OCI-LY7 (cell line): ENCODE results near the gene LRBA.

ENCODE experiments used
- CTCF ChIP-seq: fragments of 200-600 bp; sonication (generic); conservative IDR thresholded peaks from 2 replicates; pipeline ENCODE4 v1.5.1; 2014; ENCODE audit warnings: mild to moderate bottlenecking, antibody characterized with exemption, low read length, moderate library complexity, mixed read lengths
- EZH2phosphoT487 ChIP-seq: fragments of 200-600 bp; sonication (generic); IDR thresholded peaks from 2 replicates; pipeline ENCODE4 v1.6.1; 2018; ENCODE audit warnings: low read depth, borderline replicate concordance, mild to moderate bottlenecking, mixed run types, antibody characterized with exemption, low read length, moderate library complexity, mixed read lengths

GRCh38 chr4:150591406-150591805 lies 423.7 kb downstream of the LRBA start:
- TF ChIP-seq CTCF (no peak), EZH2phosphoT487 (no peak)
